ENCODE measurements around the gene PITRM1.
"Not testable (repeated sequence)": the region's sequence is repeated elsewhere in the genome, so short reads cannot be mapped to it uniquely, and the experiment has no call there.

PITRM1 gene

GRCh38 chr10:3172446-3173170 lies at the start of gene PITRM1:
PITRM1 (minus strand) TSS chr10:3172782; CDS start chr10:3172772, 10 bp downstream.
- DNase-seq: peak; percentile 99

- DNase-seq: no peak
These were observed 49.5 kb upstream of the PITRM1 start for GRCh38 chr10:3222068-3222467.

- DNase-seq: not testable (repeated sequence)
These were observed 49.0 kb upstream of the PITRM1 start for GRCh38 chr10:3221601-3222000.

DNA sequence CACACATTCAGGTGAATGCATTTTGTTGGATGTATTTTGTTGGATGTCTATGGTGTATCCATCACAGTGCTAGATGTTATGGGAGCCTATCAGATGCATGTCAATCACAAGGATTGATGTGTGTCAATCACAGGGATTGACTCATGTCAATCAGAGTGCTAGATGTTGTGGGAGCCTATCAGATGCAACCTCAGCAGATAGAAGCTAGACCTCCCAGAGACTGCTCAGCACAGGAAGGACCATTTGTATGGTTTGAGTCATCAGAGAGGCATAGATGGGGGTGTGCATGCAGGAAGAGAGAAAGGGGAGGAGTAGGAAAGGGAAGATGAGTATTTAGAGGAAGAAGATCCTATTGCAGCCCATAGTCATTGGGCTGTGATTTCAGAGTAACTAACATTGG lies 48.3 kb upstream of the PITRM1 start:
- no peak for DNase-seq

- not testable (repeated sequence) for DNase-seq
These were observed 46.5 kb upstream of the PITRM1 start for GRCh38 chr10:3219021-3219628.

DNA sequence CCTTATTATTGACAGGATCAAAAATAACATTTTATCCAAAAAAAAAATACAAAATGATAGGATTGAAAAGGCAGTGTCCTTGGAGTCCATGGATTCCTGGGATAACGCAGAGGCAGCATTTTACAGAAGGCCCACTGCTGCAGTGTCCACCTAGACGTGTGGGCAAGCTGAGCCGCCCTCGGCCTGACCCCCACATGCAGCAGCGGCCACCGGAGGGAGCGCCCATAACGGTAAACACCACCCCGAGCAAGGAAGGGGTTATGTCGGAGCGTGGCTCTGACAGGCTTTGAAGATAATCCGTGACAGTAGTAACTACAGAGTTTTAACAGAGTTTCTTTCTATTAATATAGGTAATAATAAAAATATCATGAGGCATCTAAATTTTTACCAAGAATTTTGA lies 45.3 kb upstream of the PITRM1 start:
- DNase-seq: no peak

DNA sequence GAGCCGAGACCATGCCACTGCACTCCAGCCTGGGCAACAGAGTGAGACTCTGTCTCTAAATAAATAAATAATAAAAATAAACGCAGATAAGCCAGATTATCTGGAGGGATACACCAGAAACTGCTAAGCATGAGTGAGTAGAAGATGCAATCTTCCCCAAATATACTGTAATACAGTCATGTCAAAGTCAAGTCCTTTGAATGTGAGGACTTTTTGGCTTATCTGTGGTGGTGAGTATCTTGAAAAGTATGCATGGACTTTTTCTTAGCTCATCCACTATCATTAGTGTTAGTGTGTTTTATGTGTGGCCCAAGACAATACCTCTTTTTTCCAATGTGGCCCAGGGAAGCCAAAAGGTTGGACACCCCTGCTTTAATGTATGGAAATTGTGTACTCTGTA lies 44.7 kb upstream of the PITRM1 start:
- DNase-seq: no peak

DNA sequence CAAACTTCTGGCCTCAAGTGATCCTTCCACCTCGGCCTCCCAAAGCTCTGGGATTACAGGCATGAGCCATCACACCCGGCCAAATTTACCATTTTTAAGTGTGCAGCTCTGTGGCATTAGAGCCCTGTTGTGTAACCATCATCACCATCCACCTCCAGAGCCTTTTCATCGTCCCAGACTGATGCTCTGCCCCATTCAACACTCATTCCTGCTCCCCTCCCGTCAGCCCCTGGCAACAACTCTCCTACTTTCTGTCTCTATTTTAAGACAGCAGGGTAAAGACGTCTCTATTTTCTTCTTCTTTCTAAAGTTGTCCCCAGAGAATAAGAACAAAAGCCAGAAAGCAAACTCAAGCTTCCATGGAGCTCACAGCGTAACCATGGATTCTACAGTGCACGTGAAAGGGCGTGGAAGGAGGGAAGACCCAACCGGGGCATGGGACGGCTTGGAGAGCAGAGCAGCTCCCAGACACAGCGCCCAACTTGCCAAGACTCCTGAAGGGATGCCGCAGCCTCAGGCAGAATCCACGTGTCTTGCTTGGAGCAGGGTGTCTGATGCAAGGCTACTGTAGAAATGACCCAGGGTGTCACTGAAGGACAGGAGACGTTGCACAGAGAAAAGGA lies 42.7 kb upstream of the PITRM1 start:
- no peak for DNase-seq

GRCh38 chr10:3213758-3214515 lies 41.4 kb upstream of the PITRM1 start:
- no peak for DNase-seq

GRCh38 chr10:3213208-3213607 lies 40.6 kb upstream of the PITRM1 start:
- DNase-seq: no peak

DNA sequence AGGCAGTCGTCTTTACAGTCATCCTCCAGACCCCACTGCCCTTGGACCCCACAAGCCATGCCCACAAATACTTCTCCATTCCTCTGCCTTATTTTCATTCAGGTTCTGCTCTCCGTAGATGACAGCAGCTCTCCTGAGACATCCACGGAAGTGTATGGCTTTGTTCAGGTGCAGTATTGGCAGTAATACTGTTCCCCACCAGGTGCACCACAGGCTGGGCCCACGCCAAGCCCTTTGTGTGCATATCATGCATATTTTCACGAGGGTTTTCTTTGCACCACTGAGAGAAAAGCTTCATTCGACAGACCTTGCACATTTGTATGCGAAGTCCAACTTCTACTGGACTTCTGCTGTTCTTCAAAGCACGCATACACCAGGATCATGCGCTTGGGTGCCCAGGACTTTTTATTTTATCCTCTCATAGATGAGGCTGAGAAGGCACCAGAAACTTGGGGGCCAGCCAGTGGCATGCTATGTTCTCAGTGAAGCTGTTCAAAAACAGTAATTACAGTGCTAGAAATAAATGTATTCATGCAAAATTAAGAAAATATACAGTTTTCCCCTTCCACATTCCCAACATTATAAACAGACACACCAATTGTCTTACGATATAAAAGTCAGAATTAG lies 37.8 kb upstream of the PITRM1 start:
- DNase-seq: no peak

DNA sequence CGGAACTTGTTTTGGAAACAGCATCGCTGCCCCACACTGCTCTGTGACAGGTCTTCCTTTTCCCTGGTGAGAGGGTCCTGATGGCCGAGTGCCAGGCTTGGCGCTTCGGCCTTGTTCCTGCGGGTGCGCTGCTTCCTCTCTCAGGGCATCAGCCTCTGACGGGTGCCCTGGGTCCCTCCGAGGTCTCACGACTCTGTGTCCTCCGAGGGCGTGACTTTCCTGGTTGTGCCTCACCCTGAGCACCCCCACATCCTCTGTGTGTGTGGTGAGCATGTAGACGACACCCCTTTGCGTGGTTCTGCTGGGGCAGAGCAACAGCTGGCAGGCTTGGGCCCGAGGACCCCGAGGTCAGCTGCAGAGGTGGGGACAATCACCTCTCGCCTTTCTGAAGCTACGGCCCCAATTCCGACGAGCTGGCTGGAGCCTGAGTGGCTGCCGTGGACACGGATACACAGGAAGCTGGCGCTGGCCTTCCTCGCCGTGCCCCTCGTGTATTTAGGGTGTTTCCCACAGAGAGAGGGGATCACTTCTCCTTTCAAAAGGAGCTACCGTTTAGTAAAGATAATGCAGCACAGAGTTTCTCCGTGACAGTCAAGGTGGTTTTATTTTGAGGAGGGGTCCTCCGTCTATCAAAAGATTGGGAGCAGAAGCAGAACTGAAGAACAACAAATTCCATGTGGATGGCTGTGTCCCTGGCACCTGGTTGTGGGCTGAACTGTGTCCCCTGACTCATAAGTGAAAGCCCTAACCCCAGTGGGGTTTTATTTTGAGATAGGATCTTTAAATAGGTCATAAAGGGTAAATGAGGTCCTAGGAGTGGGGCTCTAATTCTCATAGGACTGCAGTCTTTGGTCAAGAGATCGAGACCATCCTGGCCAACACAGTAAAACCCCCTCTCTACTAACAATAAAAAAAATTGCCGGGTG lies 36.2 kb upstream of the PITRM1 start:
- no peak for DNase-seq

DNA sequence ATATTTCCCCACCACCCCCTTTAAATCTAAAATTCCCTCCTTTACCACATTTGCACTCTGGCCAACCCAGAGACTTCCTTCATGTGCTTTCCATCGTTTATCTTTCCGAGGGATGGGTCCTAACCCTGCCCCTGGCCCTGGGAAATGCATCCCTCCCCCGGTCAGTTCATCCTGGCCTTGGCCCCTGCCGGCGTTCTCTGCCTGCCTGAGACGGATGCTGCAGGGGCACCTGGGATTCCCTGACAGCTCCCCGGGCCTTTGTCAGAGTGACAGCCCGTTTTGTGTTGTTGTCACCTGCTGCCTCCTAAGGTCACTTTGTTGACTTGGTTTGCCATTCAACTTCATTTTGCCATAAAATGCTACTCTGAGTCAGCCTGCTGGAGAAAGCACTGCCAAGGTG lies 34.8 kb upstream of the PITRM1 start:
- DNase-seq: no peak

GRCh38 chr10:3206511-3207157 lies 34.1 kb upstream of the PITRM1 start:
- DNase-seq: no peak

GRCh38 chr10:3203972-3204371 lies 31.4 kb upstream of the PITRM1 start:
- DNase-seq: no peak

- DNase-seq: no peak
These were observed 30.6 kb upstream of the PITRM1 start for GRCh38 chr10:3203016-3203811.

GRCh38 chr10:3201796-3202195 lies 29.2 kb upstream of the PITRM1 start:
- DNase-seq: no peak

GRCh38 chr10:3199488-3199887 lies 26.9 kb upstream of the PITRM1 start:
- no peak for DNase-seq

DNA sequence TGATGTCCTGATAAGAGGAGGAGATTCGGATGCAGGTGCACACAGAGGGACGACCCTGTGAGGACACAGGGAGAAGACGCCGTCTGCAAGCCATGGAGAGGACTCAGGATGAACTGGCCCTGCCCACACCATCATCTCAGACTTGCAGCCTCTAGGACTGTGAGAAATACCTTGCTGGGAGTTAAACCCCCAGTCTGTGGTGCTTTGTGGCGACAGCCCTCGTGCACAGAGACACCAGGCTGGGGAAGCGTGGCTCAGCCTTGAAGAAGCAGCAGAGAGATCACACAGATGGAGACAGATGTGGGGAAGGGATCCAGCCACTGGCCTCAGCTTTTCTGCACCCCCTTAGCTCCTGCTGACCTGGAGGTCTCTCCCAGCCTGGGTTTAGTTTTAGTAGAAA lies 26.3 kb upstream of the PITRM1 start:
- no peak for DNase-seq

GRCh38 chr10:3197348-3198003 lies 24.9 kb upstream of the PITRM1 start:
- peak; percentile 80 to 82 for DNase-seq
